Superior temporal gyrus (tissue), 1 donor: Measurements from ENCODE around the gene DSC3.
A peak's percentile ranks its signal among the peaks of the same experiment; 100 is the strongest.
"Not testable (repeated sequence)": the region's sequence is repeated elsewhere in the genome, so short reads cannot be mapped to it uniquely, and the experiment has no call there.

ENCODE experiments used
- DNase-seq: peaks from one replicate; pipeline ENCODE4 v3.0.0-alpha.2; 2016; ENCODE audit errors: extremely low spot score

DSC3 gene

GRCh38 chr18:31041271-31042083, 1.1 kb downstream of the DSC3 start:
- no peak for DNase-seq

GRCh38 chr18:31040686-31041270, 1.8 kb downstream of the DSC3 start:
- no peak for DNase-seq

DNA sequence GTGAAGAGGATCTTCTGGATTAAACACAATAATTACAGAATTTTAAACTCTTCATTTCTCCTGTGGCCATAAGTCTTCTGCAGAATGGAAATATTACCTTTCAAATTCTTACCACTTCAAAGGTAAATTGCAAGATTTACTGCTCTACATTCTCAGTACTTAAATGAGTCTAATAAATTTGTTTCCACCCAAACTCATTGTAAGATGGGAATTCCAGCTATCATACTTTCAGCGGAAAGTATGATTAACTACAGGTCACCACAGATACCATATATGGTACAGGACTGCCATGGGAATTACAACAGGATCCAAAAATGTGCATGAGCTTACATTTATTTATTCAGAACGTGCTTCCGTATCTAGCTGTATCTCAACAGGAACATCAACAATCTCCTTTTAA, 3.1 kb downstream of the DSC3 start:
- DNase-seq = no peak

- DNase-seq = not testable (repeated sequence)
Observed at GRCh38 chr18:31037686-31038085, 4.9 kb downstream of the DSC3 start.

DNA sequence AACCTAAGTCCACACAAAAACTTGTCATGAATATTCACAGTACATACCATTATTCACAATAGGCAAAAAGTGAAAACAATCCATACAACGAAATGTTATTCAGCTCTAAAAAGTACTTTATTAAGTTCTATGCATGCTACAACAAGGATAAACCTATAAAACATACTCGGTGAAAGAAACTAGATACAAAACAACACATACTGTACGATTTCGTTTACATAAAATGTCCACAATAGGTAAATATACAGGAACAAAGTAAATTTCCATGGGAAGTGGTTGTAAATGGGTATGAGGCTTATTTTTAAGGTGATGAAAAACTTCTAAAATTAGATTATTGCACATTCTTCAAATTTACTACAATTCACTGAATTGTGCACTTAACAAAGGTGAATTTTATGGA, 8.0 kb downstream of the DSC3 start:
- DNase-seq = no peak

GRCh38 chr18:31030574-31031278, 11.8 kb downstream of the DSC3 start:
- no peak for DNase-seq

GRCh38 chr18:31015715-31016434, 26.7 kb downstream of the DSC3 start:
- no peak for DNase-seq

DNA sequence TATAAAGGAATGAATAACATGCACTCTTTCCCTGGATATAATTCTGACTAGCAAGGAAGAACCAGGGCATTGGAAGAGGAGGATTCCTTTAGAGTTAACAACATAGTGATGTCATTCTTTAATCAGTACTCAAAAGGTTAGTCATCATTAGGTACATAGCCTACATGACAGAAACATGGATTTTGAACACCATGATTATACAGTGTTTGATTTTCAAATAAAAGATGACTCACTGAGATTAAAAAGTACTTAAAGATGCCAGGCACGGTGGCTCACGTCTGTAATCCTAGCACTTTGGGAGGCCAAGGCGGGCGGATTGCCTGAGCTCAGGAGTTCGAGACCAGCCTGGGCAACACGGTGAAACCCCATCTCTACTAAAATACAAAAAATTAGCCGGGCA, 31.1 kb downstream of the DSC3 start:
- not testable (repeated sequence) for DNase-seq

GRCh38 chr18:31010601-31011000, 31.9 kb downstream of the DSC3 start:
- DNase-seq = no peak

- no peak for DNase-seq
Observed at GRCh38 chr18:30999887-31000628, 42.5 kb downstream of the DSC3 start.

- peak; percentile 29 for DNase-seq
Observed at GRCh38 chr18:30999186-30999585, 43.4 kb downstream of the DSC3 start.

DNA sequence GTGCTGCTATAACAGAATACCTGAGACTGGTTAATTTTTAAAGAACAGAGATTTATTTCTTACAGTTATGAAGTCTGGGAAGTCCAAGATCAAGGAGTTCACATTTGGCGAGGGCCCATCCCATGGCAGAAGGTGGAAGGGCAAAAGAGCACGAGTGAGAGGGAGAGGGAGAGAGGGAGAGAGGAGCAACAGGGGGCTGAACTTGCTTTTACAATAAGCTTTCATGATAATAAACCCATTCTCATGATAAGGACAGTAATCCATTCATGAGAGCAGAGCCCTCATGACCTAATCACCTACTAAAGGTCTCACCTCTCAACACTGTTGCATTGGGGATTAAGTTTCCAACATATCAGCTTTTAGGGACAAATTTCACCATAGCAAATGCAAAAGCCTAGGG, 45.3 kb downstream of the DSC3 start:
- DNase-seq = no peak

GRCh38 chr18:30992231-30992630, 50.3 kb downstream of the DSC3 start:
- no peak for DNase-seq

DNA sequence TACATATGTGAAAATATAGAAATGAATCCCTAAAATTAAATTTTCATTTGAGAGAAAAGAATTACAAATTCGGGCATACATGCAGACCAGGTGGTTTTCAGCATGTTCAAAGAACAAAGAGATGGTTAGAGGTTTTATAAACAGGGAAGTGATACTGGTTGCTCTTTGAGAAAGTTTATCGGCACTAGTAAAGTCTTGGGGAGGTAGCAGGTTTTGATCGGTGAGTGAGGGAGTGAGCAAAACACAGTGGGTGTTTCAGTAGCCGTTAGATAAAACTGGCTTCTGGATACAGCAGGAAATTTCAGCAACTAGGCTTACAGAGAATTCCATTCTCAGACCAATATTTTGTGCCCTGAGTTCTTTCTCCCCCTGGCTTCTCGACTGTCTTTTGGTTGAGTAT, 51.1 kb downstream of the DSC3 start:
- DNase-seq = no peak

DNA sequence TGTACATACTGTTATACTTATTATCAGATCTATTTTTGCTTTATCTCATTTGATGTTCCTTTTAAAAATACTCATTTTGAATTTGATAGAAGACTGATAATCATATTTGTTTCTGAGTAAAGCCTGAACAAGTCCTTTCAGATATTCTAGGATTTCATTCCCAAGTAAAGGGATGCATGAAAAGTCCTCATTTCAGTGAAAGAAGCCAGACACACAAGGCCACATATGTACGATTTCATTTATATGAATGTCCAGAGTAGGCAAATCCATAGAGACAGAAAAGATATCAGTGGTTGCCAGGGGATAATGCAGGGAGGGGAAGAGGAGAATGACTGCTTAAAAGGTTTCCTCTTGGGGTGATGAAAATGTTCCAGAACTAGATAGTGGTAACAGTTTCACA, 53.4 kb downstream of the DSC3 start:
- no peak for DNase-seq

DNA sequence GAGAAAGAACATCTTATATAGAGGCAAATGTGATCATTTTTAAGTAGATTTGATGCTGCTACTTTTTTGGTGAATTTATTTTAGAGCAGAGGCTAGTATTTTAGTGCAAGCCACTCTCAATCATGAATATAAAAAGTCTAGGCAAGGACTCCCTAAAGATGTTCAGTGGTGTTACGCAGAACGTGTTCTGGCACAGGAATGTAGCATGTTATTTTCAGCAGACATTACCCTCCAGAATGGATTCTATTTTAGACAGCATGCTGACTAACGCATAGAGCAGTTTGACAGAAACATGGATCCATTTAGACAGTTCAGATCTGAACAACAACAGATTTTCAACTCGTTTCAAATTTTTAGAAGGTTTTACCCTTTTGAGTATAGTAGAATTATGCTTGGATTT, 54.1 kb downstream of the DSC3 start:
- DNase-seq = no peak

DNA sequence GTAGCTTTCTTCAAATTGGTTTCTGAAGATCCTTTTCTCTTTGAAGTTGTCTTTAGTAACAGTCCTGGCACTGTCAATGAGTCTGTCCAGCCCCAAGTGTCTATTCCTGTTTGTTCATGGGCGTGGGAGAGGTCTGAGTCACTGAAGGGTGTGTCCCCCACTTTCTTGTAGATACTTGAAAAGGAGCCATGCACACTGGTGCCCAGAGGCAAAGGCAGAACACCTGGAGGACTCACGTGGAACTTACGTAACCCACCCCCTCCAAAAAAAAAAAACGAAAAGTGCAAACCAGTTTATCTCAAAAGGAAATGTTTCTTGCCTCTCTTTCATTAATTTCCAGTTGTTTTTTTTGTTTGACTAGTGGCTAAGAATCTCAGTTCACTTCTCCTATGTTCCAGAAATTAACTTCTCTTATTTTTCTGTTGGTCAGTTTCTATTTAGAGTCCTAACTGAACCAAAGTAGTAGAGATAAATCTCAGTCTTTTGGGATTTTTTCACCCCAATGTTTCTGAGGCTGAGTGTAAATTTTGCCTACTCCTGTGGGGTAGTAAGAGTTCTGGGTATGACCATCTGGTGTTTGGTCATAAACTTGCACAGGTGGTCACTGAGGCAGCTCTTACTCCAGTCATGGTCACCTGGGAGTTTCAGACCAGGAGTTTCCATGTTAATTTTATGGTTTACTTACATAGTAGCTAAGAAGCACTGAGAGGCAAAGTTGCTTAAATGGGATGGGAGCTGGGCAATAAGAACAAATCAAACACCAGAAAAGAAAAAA, 54.9 kb downstream of the DSC3 start:
- no peak for DNase-seq

DNA sequence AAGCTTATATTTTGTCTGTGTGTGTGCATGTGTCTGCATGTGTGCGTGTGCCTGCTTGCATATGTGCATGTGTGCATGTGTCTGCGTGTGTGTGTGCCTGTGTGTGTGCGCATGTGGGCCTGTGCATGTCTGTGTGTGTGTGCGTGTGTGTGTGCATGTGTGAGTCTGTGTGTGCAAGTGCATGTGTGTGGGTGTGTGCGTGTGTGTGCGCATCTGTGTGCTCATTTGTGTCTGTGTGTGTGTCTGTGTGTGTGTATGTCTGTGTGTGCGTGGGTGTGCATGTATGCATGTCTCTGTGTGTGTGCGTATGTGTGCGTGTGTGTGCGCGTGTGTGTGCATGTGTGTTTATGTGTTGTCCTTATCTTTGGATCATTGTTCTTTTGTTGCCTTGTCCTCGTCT, 56.8 kb downstream of the DSC3 start:
- no peak for DNase-seq

- DNase-seq = no peak
Observed at GRCh38 chr18:30982285-30982992, 60.1 kb downstream of the DSC3 start.

- not testable (repeated sequence) for DNase-seq
Observed at GRCh38 chr18:30978091-30978490, 64.5 kb downstream of the DSC3 start.
